ENCODE results near the gene RPS27. TPM values are rescaled to one million over a fixed set of nuclear protein-coding genes. Genes with fewer than 3 reads are reported as not detected.

RPS27 gene
- total RNA-seq (1,187 and 1,533 TPM in 2 replicates), polyA plus RNA-seq (1,020 and 1,321 TPM in 2 replicates)

- peaks cover 8% of the 10 kb centered on the region for H3K4me1 ChIP-seq (ENCODE audit: low read depth)
- TF ChIP-seq CTCF (IDR thresholded peaks at IDR 0.05; ENCODE audit: low read depth, low read length), result no peak
- H3K27me3 ChIP-seq, result no peaks in the 10 kb centered on the region
- peak; percentile 98 for DNase-seq (ENCODE audit: low read depth in 1 of 2, low spot score in 1 of 2)
- peaks cover 16% of the 10 kb centered on the region for H3K36me3 ChIP-seq
- peak within 1 kb of the TSS; percentile 87 for H3K27ac ChIP-seq
- H3K4me3 ChIP-seq, result peak within 1 kb of the TSS; percentile 82
- H3K9me3 ChIP-seq (ENCODE audit: low read depth), result no peaks in the 10 kb centered on the region
These were observed at the start of gene RPS27 for GRCh38 chr1:153990468-153991150. Gene RPS27 (plus strand): TSS chr1:153990762. CDS start chr1:153990797, 35 bp downstream.

- Histone ChIP-seq H3K4me3 (no peak overlapping the region), H3K4me1 (ENCODE audit: low read depth) (peaks cover 5% of the 10 kb centered on the region), H3K27ac (no peak overlapping the region), H3K9me3 (ENCODE audit: low read depth) (no peaks in the 10 kb centered on the region), H3K27me3 (no peaks in the 10 kb centered on the region), H3K36me3 (peaks cover 19% of the 10 kb centered on the region)
- DNase-seq (ENCODE audit: low read depth in 1 of 2, low spot score in 1 of 2), result no peak
- TF ChIP-seq CTCF (IDR thresholded peaks at IDR 0.05; ENCODE audit: low read depth, low read length), result no peak
These were observed 48.5 kb upstream of the RPS27 start for GRCh38 chr1:153941826-153942725.

- no peak overlapping the region for H3K4me3 ChIP-seq
- no peaks in the 10 kb centered on the region for H3K9me3 ChIP-seq (ENCODE audit: low read depth)
- no peak for DNase-seq (ENCODE audit: low read depth in 1 of 2, low spot score in 1 of 2)
- peaks cover 5% of the 10 kb centered on the region for H3K4me1 ChIP-seq (ENCODE audit: low read depth)
- no peak overlapping the region for H3K27ac ChIP-seq
- no peak for TF ChIP-seq CTCF (IDR thresholded peaks at IDR 0.05; ENCODE audit: low read depth, low read length)
- H3K36me3 ChIP-seq, result peaks cover 14% of the 10 kb centered on the region
- no peaks in the 10 kb centered on the region for H3K27me3 ChIP-seq
These were observed 47.6 kb upstream of the RPS27 start for GRCh38 chr1:153942766-153943549.

- no peak overlapping the region for H3K27ac ChIP-seq
- no peak for DNase-seq (ENCODE audit: low read depth in 1 of 2, low spot score in 1 of 2)
- H3K4me1 ChIP-seq (ENCODE audit: low read depth), result peaks cover 5% of the 10 kb centered on the region
- peaks cover 23% of the 10 kb centered on the region for H3K36me3 ChIP-seq
- no peak overlapping the region for H3K4me3 ChIP-seq
- H3K9me3 ChIP-seq (ENCODE audit: low read depth), result no peaks in the 10 kb centered on the region
- no peak for TF ChIP-seq CTCF (IDR thresholded peaks at IDR 0.05; ENCODE audit: low read depth, low read length)
- H3K27me3 ChIP-seq, result no peaks in the 10 kb centered on the region
These were observed 46.3 kb upstream of the RPS27 start for GRCh38 chr1:153944005-153944826.

- no peak for DNase-seq (ENCODE audit: low read depth in 1 of 2, low spot score in 1 of 2)
- H3K27ac ChIP-seq, result peak overlapping the region; percentile 90
- peaks cover 26% of the 10 kb centered on the region for H3K36me3 ChIP-seq
- peak overlapping the region; percentile 99 for H3K4me3 ChIP-seq
- H3K4me1 ChIP-seq (ENCODE audit: low read depth), result peaks cover 5% of the 10 kb centered on the region
- no peak for TF ChIP-seq CTCF (IDR thresholded peaks at IDR 0.05; ENCODE audit: low read depth, low read length)
- H3K27me3 ChIP-seq, result no peaks in the 10 kb centered on the region
- no peaks in the 10 kb centered on the region for H3K9me3 ChIP-seq (ENCODE audit: low read depth)
These were observed 45.8 kb upstream of the RPS27 start for GRCh38 chr1:153944827-153945117.
